HG03442 (cell line): ENCODE results near the gene CETN2.
"Not testable (repeated sequence)": the region's sequence is repeated elsewhere in the genome, so short reads cannot be mapped to it uniquely, and the experiment has no call there.

ENCODE experiments used
- ATAC-seq: cut with Tn5 transposase; IDR thresholded peaks from one replicate; pipeline ENCODE4 v1.9.1; 2021; ENCODE audit warnings: mild to moderate bottlenecking, moderate library complexity; ENCODE audit not compliant: unreplicated experiment

The CETN2 gene

GRCh38 chrX:152830312-152831305 lies at the start of gene CETN2, which contains the start of gene NSDHL:
Gene CETN2 (minus strand): TSS chrX:152830757. CDS start chrX:152830710, 47 bp downstream.
Gene NSDHL (plus strand): TSS chrX:152831063. CDS start chrX:152846325, 15,262 bp downstream.
- ATAC-seq, result peak; percentile 99

- ATAC-seq, result no peak
Measured at GRCh38 chrX:152878976-152879755, 48.6 kb upstream of the CETN2 start.

GRCh38 chrX:152876931-152877840 lies 46.6 kb upstream of the CETN2 start:
- ATAC-seq, result no peak

- no peak for ATAC-seq
Measured at GRCh38 chrX:152873361-152873760, 42.8 kb upstream of the CETN2 start.

- ATAC-seq, result no peak
Measured at GRCh38 chrX:152872522-152872921, 42.0 kb upstream of the CETN2 start.

GRCh38 chrX:152871260-152871659 lies 40.7 kb upstream of the CETN2 start:
- ATAC-seq, result no peak

DNA sequence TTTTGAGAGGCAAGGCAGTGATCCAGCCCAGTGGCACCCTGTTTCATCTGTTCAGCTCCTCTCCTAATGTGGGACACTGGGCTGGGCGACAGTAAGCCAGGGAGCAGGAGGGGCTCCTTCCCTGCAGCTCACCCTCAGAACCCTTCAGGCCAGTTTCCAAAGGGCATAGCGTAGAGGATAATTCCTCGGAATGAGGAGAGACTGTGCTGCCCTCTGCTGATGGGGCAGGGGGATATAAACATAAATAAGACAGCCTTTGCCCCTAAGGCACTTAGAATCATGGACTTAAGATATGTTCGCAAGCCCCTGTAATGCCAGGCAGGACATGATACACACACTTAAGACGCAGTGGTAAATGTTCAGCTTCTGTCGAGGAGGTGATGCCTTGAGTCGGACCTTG lies 39.4 kb upstream of the CETN2 start:
- ATAC-seq, result no peak

- no peak for ATAC-seq
Measured at GRCh38 chrX:152866386-152866785, 35.8 kb upstream of the CETN2 start.

- ATAC-seq, result no peak
Measured at GRCh38 chrX:152865232-152865920, 34.8 kb upstream of the CETN2 start.

DNA sequence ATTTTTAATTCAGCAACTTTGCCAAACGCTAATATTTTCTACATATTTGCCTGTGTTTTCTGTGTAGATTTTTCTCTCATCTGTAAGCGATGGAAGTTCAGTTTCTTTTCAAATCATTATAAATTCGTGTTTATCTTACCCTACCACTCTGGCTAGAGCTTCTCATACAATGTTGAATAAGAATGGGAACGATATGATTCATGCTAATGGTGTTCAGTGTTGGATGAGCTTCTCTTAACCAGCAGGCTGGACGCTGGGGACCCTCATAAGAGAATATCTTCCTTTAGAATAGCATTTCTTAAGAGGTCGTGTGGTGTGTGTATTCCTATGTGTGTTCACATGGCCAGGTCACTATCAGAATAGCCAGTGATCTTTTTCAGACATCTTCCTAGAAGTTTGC lies 31.3 kb upstream of the CETN2 start:
- ATAC-seq, result no peak

DNA sequence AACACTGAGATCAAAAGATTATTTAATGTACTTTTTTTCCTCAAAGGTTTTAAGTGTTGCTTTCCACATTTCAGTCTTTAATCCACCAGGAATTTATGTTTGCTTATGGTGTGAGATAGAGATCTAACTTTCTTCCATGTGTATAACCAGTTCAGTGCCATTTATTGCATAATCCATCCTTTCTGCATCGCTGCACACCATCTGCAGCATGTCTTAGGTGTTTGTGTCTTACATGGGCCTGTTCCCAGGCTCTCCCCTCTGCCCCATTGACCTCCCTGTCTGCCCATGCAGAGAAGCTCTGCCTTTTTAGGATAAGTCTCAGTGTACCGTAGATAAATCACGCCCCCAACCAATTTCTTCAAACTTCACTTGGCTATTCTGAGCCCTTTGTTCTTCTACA lies 30.6 kb upstream of the CETN2 start:
- no peak for ATAC-seq

- no peak for ATAC-seq
Measured at GRCh38 chrX:152853986-152854385, 23.4 kb upstream of the CETN2 start.

DNA sequence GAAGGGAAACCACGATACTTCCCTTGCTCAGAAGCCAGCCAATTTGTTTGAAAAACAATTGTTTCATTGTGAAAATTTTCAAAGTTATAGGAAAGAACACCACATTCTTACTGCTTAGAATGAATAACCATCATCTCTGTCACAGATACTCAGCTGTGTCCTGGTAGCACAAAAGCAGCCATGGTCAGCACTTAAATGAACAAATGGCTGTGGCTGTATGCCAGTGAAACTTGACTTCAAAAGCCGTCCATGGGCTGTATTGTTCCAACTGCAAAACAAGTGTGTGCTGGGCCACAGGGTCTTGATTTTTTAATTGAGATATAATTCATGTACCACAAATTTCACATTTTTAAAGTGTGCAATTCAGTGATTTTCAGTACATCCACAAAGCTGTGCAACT lies 19.9 kb upstream of the CETN2 start:
- ATAC-seq, result no peak

GRCh38 chrX:152847281-152847680 lies 16.7 kb upstream of the CETN2 start:
- ATAC-seq, result no peak

- ATAC-seq, result no peak
Measured at GRCh38 chrX:152845618-152846240, 15.2 kb upstream of the CETN2 start.

- no peak for ATAC-seq
Measured at GRCh38 chrX:152844256-152844655, 13.7 kb upstream of the CETN2 start.

DNA sequence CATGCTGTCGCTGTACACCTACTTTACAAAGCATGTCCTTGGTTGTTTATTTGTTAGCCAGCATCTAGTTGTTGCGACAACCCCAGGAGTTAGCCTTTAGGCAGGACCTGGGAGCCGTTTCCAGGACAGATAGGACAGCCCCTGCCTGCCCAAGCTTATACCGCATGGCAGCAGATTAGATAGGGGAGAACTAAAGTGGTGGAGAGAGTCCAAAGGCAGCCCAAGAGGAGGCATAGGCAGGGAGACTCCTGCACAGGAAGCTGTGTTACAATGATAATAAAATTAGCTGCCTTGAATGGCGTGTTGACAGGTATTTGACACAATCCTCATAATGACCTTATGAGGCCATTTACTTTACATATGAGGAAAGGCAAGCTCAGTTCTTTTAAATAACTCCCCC lies 13.3 kb upstream of the CETN2 start:
- ATAC-seq, result no peak

DNA sequence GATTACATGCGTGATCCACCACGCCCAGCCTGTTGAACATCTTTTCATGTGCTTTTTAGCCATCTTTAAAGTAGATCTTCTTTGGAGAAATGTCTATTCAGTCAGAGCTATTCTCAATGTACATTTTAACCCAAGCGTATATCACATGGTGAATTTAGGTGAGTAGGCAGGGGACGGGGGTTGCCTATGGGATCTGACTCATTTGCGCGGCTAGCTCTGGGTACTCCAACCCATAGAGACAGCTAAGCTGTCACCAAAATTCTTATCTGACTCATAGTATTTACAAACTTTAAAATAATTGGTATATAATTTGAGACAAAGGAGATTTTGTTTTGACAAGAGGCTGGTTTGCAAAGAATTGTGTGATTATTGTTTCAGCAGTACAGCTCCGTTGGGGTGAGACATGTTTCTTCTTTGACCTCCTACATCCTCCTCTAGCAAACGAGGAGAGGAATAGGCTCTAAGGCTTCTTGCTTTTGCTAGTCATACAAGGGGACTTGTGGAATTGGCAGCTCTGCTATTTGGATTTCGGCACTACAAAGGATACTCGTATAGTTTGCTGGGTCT lies 12.3 kb upstream of the CETN2 start:
- ATAC-seq, result no peak

DNA sequence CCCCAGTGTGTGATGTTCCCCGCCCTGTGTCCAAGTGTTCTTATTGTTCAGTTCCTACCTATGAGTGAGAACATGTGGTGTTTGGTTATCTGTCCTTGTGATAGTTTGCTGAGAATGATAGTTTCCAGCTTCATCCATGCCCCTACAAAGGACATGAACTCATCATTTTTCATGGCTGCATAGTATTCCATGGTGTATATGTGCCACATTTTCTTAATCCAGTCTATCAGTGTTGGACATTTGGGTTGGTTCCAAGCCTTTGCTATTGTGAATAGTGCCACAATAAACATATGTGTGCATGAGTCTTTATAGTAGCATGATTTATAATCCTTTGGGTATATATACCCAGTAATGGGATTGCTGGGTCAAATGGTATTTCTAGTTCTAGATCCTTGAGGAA lies 4.9 kb upstream of the CETN2 start:
- ATAC-seq, result not testable (repeated sequence)
